Measurements from ENCODE around the gene PLEKHM2. TPM values are rescaled to one million over a fixed set of nuclear protein-coding genes. Genes with fewer than 3 reads are reported as not detected.

PLEKHM2 gene
- total RNA-seq, 1 experiment from 2014 or later, result 53.9 TPM

DNA sequence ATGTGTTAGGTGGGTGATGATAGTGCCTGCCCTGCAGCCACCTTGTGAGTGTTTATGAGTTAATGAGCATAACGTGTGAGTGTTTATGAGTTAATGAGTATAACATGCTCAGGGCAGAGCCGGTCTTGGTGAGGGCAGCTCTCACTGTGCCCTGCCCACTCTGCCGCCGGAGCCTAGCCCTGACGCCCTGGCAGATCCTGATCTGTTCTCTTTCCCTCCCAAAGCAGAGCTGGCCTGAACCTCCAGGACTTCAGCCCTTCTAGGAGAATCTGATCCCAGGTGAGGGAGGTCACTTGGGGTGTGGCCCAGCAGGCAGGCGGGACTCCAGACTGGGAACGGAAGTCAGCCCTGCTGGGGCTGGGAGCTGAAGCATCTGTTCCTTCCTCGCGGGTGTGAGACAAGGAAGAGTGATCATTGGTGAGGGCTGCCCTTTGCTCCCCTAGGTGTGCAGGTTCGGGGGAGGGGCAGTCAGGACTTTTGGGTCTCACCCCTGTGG is 80.2 kb downstream of the PLEKHM2 start:
- no TSS peak for BruUV-seq (replicated peaks)
- Histone ChIP-seq H3K9me3 (ENCODE audit: low read depth, low read length, poor library complexity, severe bottlenecking) (no peaks in the 10 kb centered on the region), H3K27me3 (replicated peaks; ENCODE audit: insufficient read depth, low read depth, low read length, poor library complexity) (no peaks in the 10 kb centered on the region), H3K4me1 (ENCODE audit: insufficient read depth, low read length, poor library complexity, severe bottlenecking) (peaks cover 18% of the 10 kb centered on the region), H3K36me3 (ENCODE audit: insufficient read depth, low read length, poor library complexity, severe bottlenecking) (peaks cover 12% of the 10 kb centered on the region), H3K27ac (ENCODE audit: low read depth, low read length, poor library complexity, severe bottlenecking) (no peak overlapping the region), H3K4me3 (ENCODE audit: low read depth, low read length, poor library complexity, severe bottlenecking) (no peak overlapping the region)
- ChIA-PET CTCF (no interaction called here), POLR2A (ENCODE audit: low non-redundant PET) (no interaction called here)
- intact Hi-C loops (cut with micrococcal nuclease; ENCODE audit: unreplicated experiment), result no loop called here
- no peak for DNase-seq (ENCODE audit: low spot score)
- TF ChIP-seq, protein P1, sequence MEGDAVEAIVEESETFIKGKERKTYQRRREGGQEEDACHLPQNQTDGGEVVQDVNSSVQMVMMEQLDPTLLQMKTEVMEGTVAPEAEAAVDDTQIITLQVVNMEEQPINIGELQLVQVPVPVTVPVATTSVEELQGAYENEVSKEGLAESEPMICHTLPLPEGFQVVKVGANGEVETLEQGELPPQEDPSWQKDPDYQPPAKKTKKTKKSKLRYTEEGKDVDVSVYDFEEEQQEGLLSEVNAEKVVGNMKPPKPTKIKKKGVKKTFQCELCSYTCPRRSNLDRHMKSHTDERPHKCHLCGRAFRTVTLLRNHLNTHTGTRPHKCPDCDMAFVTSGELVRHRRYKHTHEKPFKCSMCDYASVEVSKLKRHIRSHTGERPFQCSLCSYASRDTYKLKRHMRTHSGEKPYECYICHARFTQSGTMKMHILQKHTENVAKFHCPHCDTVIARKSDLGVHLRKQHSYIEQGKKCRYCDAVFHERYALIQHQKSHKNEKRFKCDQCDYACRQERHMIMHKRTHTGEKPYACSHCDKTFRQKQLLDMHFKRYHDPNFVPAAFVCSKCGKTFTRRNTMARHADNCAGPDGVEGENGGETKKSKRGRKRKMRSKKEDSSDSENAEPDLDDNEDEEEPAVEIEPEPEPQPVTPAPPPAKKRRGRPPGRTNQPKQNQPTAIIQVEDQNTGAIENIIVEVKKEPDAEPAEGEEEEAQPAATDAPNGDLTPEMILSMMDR (conservative IDR thresholded peaks at IDR 0.05; ENCODE audit: low read depth, low read length), result no peak
- no peak for TF ChIP-seq EZH2 (IDR thresholded peaks at IDR 0.05; ENCODE audit: borderline replicate concordance, low read depth, low read length, poor library complexity, severe bottlenecking)

DNA sequence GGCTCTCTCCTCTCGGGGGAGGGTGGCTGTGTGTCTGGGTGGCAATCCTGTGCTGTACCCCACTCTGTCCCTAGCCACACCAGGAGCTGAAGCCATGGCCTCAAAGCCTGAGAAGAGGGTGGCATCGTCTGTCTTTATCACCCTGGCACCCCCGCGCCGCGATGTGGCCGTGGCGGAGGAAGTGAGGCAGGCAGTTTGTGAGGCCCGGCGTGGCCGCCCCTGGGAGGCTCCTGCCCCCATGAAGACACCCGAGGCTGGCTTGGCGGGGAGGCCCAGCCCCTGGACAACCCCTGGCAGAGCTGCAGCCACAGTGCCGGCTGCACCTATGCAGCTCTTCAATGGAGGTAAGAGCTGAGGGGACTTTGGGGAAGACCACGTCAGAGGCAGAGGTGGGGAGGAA is 80.8 kb downstream of the PLEKHM2 start:
- no TSS peak for BruUV-seq (replicated peaks)
- POLR2A ChIA-PET (ENCODE audit: low non-redundant PET), result no interaction called here

DNA sequence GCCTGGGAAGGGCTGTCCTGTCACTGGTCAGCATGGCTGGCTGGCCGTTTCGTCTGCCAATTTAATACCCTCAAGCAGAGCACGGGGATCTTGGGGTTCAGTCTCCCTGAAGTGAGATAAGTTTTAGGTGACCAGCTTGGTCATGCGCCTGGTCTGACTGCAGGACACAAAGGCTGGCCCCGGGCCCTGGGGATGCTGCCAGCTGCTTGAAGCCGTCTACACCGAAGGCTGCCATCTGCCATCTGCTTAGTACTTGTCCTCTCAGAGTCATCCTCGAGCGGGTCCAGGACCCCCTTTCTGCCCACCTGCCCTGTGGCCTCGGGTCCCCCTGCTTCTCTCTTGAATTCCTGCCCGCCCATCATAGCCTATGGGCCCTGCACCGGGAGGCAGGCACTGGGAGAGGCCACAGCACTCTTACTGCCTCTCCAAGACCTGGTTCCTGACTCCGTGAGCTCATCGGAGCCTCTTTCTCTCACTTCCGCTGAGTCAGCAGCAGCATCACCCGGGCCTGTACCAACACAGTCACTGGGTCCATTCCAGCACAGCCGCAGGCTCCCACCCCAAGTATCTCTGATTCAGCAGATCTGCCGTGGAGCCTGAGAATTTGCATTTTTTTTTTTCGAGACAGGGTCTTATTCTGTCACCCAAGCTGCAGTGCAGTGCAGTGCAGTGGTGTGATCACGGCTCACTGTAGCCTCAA is 81.5 kb downstream of the PLEKHM2 start:
- intact Hi-C loops (cut with micrococcal nuclease; ENCODE audit: unreplicated experiment), result no loop called here

More for the DNA sequence above, 80.8 kb downstream of the PLEKHM2 start:
- Histone ChIP-seq H3K4me1 (ENCODE audit: insufficient read depth, low read length, poor library complexity, severe bottlenecking) (peaks cover 14% of the 10 kb centered on the region), H3K4me3 (ENCODE audit: low read depth, low read length, poor library complexity, severe bottlenecking) (no peak overlapping the region), H3K27ac (ENCODE audit: low read depth, low read length, poor library complexity, severe bottlenecking) (no peak overlapping the region), H3K9me3 (ENCODE audit: low read depth, low read length, poor library complexity, severe bottlenecking) (no peaks in the 10 kb centered on the region), H3K27me3 (replicated peaks; ENCODE audit: insufficient read depth, low read depth, low read length, poor library complexity) (no peaks in the 10 kb centered on the region), H3K36me3 (ENCODE audit: insufficient read depth, low read length, poor library complexity, severe bottlenecking) (peaks cover 12% of the 10 kb centered on the region)
- CTCF ChIA-PET, result no interaction called here
- TF ChIP-seq, protein P1 (conservative IDR thresholded peaks at IDR 0.05; ENCODE audit: low read depth, low read length), result no peak
- TF ChIP-seq EZH2 (IDR thresholded peaks at IDR 0.05; ENCODE audit: borderline replicate concordance, low read depth, low read length, poor library complexity, severe bottlenecking), result no peak
- no peak for DNase-seq (ENCODE audit: low spot score)
- intact Hi-C loops (cut with micrococcal nuclease; ENCODE audit: unreplicated experiment), result no loop called here

More for the DNA sequence above, 81.5 kb downstream of the PLEKHM2 start:
- peaks cover 15% of the 10 kb centered on the region for H3K36me3 ChIP-seq (ENCODE audit: insufficient read depth, low read length, poor library complexity, severe bottlenecking)
- H3K27me3 ChIP-seq (replicated peaks; ENCODE audit: insufficient read depth, low read depth, low read length, poor library complexity), result no peaks in the 10 kb centered on the region
- no peak for TF ChIP-seq EZH2 (IDR thresholded peaks at IDR 0.05; ENCODE audit: borderline replicate concordance, low read depth, low read length, poor library complexity, severe bottlenecking)
- TF ChIP-seq, protein P1 (conservative IDR thresholded peaks at IDR 0.05; ENCODE audit: low read depth, low read length), result no peak
- no peak for DNase-seq (ENCODE audit: low spot score)
- H3K9me3 ChIP-seq (ENCODE audit: low read depth, low read length, poor library complexity, severe bottlenecking), result no peaks in the 10 kb centered on the region
- H3K4me1 ChIP-seq (ENCODE audit: insufficient read depth, low read length, poor library complexity, severe bottlenecking), result peaks cover 10% of the 10 kb centered on the region
- BruUV-seq (replicated peaks), result no TSS peak
- no peak overlapping the region for H3K27ac ChIP-seq (ENCODE audit: low read depth, low read length, poor library complexity, severe bottlenecking)
- CTCF ChIA-PET, result no interaction called here
- no peak overlapping the region for H3K4me3 ChIP-seq (ENCODE audit: low read depth, low read length, poor library complexity, severe bottlenecking)
- POLR2A ChIA-PET (ENCODE audit: low non-redundant PET), result no interaction called here

Data from A673 (cell line).